LNCaP clone FGC (cell line): ENCODE results near the gene HP1BP3.

Source experiments
- DNase-seq: peaks from one replicate; pipeline ENCODE4 v3.0.0-alpha.2; 2011; ENCODE audit warnings: low read depth
- H3K4me3 ChIP-seq: 2 replicates; pipeline ENCODE4 v1.5.1; 2011; ENCODE audit warnings: mild to moderate bottlenecking, low read depth, low read length, control low read depth
- TF ChIP-seq, protein P1 (sequence below): IDR thresholded peaks from 2 replicates; pipeline ENCODE4 v1.5.1; 2012; ENCODE audit warnings: mild to moderate bottlenecking; ENCODE audit not compliant: control insufficient read depth, insufficient read depth; ENCODE audit errors: extremely low read depth

Gene HP1BP3

DNA sequence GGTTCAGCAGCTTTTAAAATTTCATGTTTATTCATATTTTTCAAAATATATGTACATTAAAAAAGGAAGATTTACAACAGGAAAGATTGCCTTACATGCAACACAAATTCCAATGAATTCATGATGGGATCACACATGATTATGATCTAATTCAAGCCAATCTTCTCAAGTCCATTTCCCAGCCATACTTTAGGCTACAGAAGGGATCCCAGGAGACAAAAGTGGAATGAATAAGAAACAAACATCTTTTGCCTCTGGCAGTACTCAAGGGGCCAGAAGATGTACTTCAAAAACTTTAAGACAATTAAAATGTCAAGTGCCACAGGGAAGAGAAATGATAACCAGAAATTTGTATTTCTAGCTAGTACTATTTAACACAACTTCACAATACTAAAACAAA, 44.4 kb downstream of the HP1BP3 start:
- H3K4me3 ChIP-seq = no peak overlapping the region
- TF ChIP-seq, protein P1, sequence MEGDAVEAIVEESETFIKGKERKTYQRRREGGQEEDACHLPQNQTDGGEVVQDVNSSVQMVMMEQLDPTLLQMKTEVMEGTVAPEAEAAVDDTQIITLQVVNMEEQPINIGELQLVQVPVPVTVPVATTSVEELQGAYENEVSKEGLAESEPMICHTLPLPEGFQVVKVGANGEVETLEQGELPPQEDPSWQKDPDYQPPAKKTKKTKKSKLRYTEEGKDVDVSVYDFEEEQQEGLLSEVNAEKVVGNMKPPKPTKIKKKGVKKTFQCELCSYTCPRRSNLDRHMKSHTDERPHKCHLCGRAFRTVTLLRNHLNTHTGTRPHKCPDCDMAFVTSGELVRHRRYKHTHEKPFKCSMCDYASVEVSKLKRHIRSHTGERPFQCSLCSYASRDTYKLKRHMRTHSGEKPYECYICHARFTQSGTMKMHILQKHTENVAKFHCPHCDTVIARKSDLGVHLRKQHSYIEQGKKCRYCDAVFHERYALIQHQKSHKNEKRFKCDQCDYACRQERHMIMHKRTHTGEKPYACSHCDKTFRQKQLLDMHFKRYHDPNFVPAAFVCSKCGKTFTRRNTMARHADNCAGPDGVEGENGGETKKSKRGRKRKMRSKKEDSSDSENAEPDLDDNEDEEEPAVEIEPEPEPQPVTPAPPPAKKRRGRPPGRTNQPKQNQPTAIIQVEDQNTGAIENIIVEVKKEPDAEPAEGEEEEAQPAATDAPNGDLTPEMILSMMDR = no peak
- no peak for DNase-seq

DNA sequence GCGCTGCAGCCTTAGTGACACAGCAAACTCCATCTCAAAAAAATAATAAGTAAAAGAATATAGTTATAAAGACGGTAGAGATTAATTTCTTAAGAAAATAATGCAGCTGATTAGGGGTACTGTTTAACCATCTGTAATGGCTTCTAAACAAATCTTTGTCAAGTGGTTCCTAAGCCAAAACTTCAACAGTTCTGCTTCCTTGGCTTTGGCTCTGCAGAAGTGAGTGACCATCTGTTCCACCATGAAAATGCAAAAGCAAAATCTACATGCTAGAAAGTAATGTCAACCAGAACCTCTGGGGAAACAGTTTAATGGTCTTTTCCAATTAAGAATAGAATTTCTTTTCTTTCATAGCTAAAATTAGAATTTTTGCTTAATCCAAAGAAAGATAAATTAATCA, 46.3 kb downstream of the HP1BP3 start:
- TF ChIP-seq, protein P1 = no peak
- DNase-seq = no peak
- H3K4me3 ChIP-seq = no peak overlapping the region

DNA sequence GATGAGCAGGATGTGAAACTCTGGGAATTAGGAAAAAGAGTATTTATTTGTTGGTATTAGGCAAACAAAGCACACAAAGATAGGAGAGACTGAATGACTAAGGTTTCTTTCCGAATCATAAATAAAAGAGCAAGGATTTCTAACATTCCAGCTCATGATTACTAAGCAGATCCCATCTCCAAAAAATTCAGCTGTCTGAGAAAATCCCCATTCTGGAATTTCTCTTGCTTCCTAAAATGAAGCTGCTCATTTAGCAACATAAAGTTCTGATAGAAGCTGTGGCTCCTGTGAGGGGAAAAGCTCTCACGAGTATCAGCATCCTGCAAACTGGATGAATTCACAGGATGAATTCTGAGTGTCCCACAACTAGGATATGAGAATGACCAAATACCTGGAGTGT, 47.9 kb downstream of the HP1BP3 start:
- no peak overlapping the region for H3K4me3 ChIP-seq
- TF ChIP-seq, protein P1 = no peak
- DNase-seq = no peak

DNA sequence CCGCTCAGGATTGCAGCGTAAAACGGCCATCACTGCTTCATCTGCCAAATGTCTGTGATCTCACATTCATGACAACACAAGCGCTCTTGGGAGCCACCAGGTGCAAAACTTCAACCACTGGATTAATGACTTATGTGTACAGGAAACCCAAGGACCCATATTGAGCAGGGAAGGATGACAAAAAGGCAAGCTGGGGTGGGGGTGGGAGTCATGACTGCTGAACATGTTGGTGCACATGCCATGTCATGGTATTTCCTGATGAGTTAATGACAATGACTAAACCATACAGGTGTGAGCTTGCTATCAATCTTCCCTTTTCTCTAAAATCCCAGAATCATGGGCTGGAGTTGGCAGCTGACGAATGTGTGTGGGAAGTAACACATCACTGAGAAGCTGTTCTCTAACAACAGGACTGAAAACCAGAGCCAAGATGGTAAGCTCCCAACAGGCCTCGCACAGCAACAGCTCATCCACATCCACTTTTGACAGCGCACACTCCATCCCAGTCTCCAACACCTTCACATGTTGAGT, 51.5 kb downstream of the HP1BP3 start:
- TF ChIP-seq, protein P1 = no peak
- H3K4me3 ChIP-seq = no peak overlapping the region
- DNase-seq = no peak

DNA sequence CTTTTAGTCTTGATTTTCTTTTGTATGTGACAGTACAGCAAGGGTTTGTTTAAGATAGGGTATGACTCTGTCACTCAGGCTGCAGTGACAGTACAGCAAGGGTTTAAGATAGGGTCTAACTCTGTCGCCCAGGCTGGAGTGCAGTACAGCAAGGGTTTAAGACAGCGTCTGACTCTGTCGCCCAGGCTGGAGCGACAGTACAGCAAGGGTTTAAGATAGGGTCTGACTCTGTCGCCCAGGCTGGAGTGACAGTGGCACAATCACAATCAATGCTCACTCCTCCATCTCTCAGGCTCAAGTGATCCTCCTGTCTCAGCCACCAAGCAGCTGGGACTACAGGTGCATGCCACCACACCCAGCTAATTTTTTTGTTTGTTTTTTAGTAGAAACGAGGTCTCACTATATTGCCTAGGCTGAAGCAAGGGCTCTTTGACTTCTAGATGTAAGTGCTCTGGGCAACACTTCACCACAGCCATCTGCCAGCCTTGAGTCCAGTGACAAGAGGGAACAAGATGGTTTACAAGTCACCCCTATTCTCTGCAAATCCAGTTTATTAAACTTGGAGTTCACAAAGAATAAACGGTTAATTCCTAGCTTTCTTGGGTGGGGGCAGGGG, 53.6 kb downstream of the HP1BP3 start:
- no peak overlapping the region for H3K4me3 ChIP-seq
- no peak for DNase-seq
- TF ChIP-seq, protein P1 = no peak

DNA sequence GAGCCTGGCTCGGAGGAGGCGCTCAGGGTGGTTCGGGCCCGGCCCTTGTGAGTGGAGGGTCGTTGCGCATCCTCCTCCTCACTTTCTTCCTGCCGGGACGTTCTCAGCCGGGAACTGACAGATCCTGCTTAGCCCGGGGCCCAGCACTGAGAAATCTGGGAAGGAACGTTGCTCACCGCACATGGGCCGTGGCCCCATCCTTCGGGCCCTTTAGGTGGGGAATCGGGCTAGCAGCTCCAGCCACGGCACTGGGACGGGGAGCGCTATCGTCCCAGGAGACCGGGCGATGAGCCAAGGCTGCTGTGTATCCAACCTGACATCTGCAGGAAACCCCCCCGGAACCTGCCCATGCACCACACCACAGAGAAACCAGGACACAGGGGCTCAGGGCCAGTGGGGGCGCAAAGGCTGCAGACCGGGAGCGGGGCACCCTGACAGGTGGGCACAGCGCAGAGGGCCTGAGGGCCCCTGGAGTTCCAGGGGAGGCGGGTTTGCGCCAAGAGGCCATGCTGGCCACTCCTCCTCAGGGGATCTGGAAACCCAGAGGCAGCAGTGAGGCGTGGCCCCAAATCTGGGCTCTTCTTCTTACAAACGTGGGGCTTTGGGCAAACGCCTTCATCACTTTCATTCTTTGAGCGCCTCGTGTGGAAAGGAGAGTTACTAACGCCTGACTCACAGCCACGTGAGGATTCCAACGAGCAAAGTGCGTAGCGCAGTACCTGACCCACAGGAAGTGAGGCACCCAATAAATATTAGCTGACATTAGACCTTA, 54.3 kb downstream of the HP1BP3 start, which contains the start of gene SH2D5:
TSS of gene SH2D5 (minus strand) at position 116 of the 772 bp plus-strand sequence. CDS start 4,659 bp downstream, outside the sequence.
- TF ChIP-seq, protein P1 = no peak
- no peak for DNase-seq
- H3K4me3 ChIP-seq = peak within 1 kb of the TSS; percentile 39
